AG09309 (cell line): ENCODE results near the gene PLD1.

Experiments used
- DNase-seq: peaks from one replicate; pipeline ENCODE4 v3.0.0-alpha.2; 2010; ENCODE audit warnings: low read depth
- H3K4me3 ChIP-seq: 2 replicates; pipeline ENCODE4 v1.5.1; 2011; ENCODE audit warnings: mild to moderate bottlenecking, low read depth, low read length, moderate library complexity; ENCODE audit not compliant: control insufficient read depth
- TF ChIP-seq, protein P1 (sequence below): IDR thresholded peaks from 2 replicates; pipeline ENCODE4 v1.5.1; 2011; ENCODE audit warnings: mild to moderate bottlenecking, low read depth, low read length, inconsistent platforms; ENCODE audit not compliant: insufficient read depth, control insufficient read depth; ENCODE audit errors: missing control alignments

PLD1 gene

DNA sequence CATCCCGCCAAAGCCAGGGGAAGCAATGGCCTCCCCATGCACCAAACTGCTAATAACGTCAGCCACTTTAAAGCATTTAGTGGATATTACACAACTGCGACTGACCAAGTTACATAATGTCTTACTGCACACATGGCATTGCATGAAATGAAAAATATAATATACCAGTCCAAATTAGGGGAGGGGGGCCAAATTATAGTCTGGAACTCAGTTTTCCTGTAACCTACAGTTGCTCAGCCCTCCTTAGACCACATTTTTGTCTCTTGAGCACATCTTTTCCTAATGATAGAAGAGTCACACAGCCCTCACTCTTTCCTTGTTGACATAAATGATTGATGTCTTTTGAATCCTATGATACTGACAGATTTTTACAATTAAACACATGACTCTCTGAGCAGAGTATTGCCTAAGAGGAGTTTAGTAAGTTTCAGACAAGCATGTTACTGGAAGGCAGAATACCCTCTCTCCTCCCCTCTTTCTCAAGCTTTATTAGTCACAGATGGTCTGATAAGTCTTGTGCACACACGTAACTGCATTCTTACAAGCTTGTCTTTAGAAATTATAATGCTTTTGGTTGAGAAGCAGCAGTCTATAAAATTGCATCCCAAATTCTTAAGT, 1.1 kb upstream of the PLD1 start:
- peak; percentile 100 for DNase-seq
- TF ChIP-seq, protein P1, sequence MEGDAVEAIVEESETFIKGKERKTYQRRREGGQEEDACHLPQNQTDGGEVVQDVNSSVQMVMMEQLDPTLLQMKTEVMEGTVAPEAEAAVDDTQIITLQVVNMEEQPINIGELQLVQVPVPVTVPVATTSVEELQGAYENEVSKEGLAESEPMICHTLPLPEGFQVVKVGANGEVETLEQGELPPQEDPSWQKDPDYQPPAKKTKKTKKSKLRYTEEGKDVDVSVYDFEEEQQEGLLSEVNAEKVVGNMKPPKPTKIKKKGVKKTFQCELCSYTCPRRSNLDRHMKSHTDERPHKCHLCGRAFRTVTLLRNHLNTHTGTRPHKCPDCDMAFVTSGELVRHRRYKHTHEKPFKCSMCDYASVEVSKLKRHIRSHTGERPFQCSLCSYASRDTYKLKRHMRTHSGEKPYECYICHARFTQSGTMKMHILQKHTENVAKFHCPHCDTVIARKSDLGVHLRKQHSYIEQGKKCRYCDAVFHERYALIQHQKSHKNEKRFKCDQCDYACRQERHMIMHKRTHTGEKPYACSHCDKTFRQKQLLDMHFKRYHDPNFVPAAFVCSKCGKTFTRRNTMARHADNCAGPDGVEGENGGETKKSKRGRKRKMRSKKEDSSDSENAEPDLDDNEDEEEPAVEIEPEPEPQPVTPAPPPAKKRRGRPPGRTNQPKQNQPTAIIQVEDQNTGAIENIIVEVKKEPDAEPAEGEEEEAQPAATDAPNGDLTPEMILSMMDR = no peak
- H3K4me3 ChIP-seq = no peak overlapping the region

DNA sequence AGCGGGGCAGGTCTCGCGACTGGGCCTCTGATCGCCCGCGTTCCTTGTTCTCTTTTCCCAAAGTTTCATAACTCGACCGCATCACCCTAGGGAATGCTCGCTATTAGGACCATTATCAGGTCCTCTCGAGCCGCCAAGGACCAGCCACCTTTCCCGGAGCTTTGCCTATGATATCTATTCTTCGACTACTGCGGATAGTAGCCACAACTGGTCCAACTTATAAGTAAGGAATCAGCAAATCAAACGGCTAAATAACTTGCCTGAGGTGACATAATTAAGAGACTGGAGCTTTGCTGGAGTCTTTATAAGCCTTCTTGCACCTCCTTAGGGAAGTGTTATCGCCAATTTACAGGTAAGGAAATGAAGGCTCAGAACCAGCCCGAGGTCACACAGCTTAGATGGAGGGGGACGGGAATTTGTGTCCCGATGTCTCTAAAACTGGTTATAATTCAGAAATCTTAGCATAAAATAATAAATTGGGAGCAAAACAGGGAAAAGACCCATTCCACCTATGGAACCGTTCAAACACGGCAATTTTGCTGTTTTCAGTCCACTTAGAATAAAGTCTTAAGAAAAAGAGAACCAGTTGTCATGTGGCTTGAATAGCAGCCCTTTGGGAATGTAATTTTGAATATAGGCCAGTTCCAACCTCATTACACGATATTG, 479 bp upstream of the PLD1 start:
- DNase-seq = no peak
- H3K4me3 ChIP-seq = peak overlapping the region; percentile 70
- TF ChIP-seq, protein P1 = no peak

DNA sequence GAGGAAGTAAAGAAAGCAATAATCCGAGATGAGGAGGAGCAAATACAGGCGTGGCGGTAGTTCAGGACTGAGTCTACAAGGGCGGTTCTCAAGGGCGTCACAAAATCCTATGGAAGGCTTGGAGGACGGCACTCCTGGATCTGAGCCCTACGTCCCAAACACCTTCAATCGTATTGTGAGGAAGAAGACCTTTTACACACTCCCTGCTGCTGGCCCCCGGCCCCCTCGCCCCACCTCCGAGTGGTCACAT, 747 bp downstream of the PLD1 start:
- TF ChIP-seq, protein P1 = no peak
- peak overlapping the region; percentile 70 for H3K4me3 ChIP-seq
- DNase-seq = no peak

DNA sequence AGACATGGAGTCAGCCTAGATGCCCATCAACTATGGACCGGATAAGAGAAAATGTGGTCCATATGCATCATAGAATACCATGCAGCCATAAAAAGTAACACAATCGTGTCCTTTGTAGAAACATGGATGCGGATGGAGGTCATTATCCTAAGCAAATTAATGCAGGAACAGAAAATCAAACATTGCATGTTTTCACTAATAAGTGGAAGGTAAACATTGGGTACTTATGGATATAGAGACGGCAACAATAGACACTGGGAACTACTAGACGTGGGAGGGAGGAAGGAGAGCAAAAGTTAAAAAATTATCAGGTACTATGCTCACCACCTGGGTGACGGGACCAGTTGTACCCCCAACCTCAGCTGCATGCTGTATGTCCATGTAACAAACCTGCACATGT, 2.5 kb downstream of the PLD1 start:
- no peak for DNase-seq
- no peak overlapping the region for H3K4me3 ChIP-seq
- TF ChIP-seq, protein P1 = no peak

DNA sequence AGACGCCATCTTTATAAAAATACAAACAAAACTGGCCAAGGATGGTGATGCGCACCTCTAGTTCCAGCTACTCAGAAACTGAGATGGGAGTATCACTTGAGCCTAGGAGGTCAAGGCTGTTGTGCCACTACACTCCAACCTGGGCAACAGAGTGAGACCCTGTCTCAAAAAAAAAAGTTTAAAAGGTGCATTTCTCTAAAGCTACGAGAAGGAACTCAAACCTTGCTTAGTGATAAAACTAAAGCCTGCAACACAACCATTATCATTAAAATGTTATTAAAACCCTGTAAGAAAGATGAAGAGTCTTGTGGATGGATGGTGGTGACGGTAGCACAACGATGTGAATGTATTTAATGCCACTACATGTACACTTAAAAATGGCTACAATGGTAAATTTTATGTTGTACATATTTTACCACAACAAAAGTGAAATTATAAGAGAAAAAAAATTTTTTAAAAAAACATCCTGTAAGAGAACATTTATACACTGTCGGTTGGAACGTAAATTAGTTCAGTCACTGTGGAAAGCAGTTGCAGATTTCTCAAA, 3.1 kb downstream of the PLD1 start:
- no peak overlapping the region for H3K4me3 ChIP-seq
- no peak for DNase-seq
- TF ChIP-seq, protein P1 = no peak

DNA sequence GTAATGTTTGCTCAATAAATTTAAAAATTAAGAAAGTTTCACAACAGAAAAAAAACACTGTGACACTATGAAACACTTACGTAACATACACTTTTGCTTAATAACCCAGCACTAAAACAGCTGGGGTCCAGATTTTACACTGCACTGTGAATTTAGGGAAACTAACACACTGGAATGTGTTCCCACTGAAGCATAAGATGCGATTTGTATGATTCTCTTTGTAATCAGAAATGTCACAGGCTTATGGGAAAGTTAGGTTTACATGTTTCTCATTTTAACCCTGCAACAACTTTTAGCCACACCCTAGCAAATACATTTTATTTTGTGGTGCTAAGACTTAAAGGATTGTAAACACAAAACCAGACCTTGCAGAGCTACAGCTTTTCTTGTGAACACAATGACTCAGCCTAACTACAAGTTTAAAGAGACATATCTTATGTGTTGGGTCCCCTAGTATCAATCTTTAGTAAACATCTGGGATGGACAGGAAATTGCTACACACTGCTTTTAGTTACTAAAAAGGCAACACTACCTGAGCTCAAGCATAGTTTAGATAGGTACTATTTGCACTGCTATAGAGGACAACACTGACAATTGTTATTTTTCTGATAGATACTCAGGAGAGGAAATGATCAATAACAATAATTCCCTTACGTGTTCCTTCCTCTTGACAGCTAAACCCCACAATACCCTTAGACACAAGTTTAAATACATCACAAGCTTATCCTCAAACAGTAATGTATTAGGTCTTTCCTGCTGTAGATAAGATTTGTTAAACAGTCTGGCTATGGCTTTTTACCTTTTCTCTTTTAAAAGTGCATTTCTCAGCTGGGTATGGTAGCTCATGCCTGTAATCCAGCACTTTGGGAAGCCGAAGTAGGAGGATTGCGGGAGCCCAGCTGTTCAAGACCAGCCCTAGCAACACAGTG, 3.8 kb downstream of the PLD1 start:
- peak; percentile 70 for DNase-seq
- TF ChIP-seq, protein P1 = no peak

More for the DNA sequence above, 3.8 kb downstream of the PLD1 start:
- no peak overlapping the region for H3K4me3 ChIP-seq
